SK-N-SH treated with all-trans-retinoic acid at 6 μM for 48 hours (cell line): ENCODE measurements around the gene ENTPD2.

ENCODE experiments used
- ATAC-seq: fragments of 200-7000 bp; cut with Tn5 transposase; 3 replicates; pipeline ENCODE4 v1.9.1; 2020; ENCODE audit warnings: mild to moderate bottlenecking, moderate library complexity
- ARNTL ChIP-seq: fragments of 450-650 bp; formaldehyde crosslinking; IDR thresholded peaks from 2 replicates; pipeline ENCODE4 v1.5.0; 2020; ENCODE audit warnings: low read depth, mild to moderate bottlenecking, moderate library complexity, borderline replicate concordance
- CREB5 ChIP-seq: fragments of 250-450 bp; sonication (Bioruptor Pico); IDR thresholded peaks from 2 replicates; pipeline ENCODE4 v1.5.1; 2020; ENCODE audit warnings: low read depth, mild to moderate bottlenecking, moderate library complexity
- CSRNP3 ChIP-seq: fragments of 250-450 bp; sonication (Bioruptor Pico); IDR thresholded peaks from 2 replicates; pipeline ENCODE4 v1.5.1; 2021; ENCODE audit warnings: mild to moderate bottlenecking, moderate library complexity
- ESRRG ChIP-seq: fragments of 250-450 bp; sonication (Bioruptor Pico); IDR thresholded peaks from 2 replicates; pipeline ENCODE4 v1.6.1; 2021; ENCODE audit warnings: mild to moderate bottlenecking
- GLIS3 ChIP-seq: fragments of 250-450 bp; sonication (Bioruptor Pico); IDR thresholded peaks from 2 replicates; pipeline ENCODE4 v1.5.0; 2020; ENCODE audit warnings: mild to moderate bottlenecking, moderate library complexity
- ISL1 ChIP-seq: fragments of 250-450 bp; sonication (Bioruptor Pico); IDR thresholded peaks from 2 replicates; pipeline ENCODE4 v2.1.2; 2022; ENCODE audit warnings: mild to moderate bottlenecking, moderate library complexity
- OSR1 ChIP-seq: fragments of 250-450 bp; sonication (Bioruptor Pico); IDR thresholded peaks from 2 replicates; pipeline ENCODE4 v1.8.0; 2022; ENCODE audit warnings: moderate library complexity, mild to moderate bottlenecking, inconsistent platforms
- PATZ1 ChIP-seq: fragments of 250-450 bp; sonication (Bioruptor Pico); IDR thresholded peaks from 2 replicates; pipeline ENCODE4 v1.8.0; 2020; ENCODE audit warnings: mild to moderate bottlenecking, moderate library complexity, borderline replicate concordance
- POU6F1 ChIP-seq: fragments of 250-450 bp; sonication (Bioruptor Pico); IDR thresholded peaks from 2 replicates; pipeline ENCODE4 v1.8.0; 2021; ENCODE audit warnings: low read depth, mild to moderate bottlenecking, moderate library complexity, borderline replicate concordance
- PPARA ChIP-seq: fragments of 250-450 bp; sonication (Bioruptor Pico); IDR thresholded peaks from 2 replicates; pipeline ENCODE4 v1.5.0; 2020; ENCODE audit warnings: mild to moderate bottlenecking, borderline replicate concordance
- RARB ChIP-seq: fragments of 250-450 bp; sonication (Bioruptor Pico); IDR thresholded peaks from 2 replicates; pipeline ENCODE4 v1.8.0; 2021; ENCODE audit warnings: mild to moderate bottlenecking, moderate library complexity
- SNAI2 ChIP-seq: fragments of 250-450 bp; sonication (Bioruptor Pico); IDR thresholded peaks from 2 replicates; pipeline ENCODE4 v1.5.0; 2020; ENCODE audit warnings: mild to moderate bottlenecking, moderate library complexity
- TCF4 ChIP-seq: fragments of 250-450 bp; sonication (Bioruptor Pico); IDR thresholded peaks from 2 replicates; pipeline ENCODE4 v1.8.0; 2021; ENCODE audit warnings: mild to moderate bottlenecking, moderate library complexity, borderline replicate concordance
- TOX ChIP-seq: fragments of 250-450 bp; sonication (Bioruptor Pico); IDR thresholded peaks from 2 replicates; pipeline ENCODE4 v1.8.0; 2021; ENCODE audit warnings: mild to moderate bottlenecking, moderate library complexity, borderline replicate concordance
- TSHZ2 ChIP-seq: fragments of 250-450 bp; sonication (Bioruptor Pico); IDR thresholded peaks from 2 replicates; pipeline ENCODE4 v1.5.0; 2020; ENCODE audit warnings: mild to moderate bottlenecking, moderate library complexity
- ZC3H10 ChIP-seq: fragments of 250-450 bp; sonication (Bioruptor Pico); IDR thresholded peaks from 2 replicates; pipeline ENCODE4 v1.5.1; 2021; ENCODE audit warnings: mild to moderate bottlenecking, moderate library complexity
- ZFP3 ChIP-seq: fragments of 250-450 bp; sonication (Bioruptor Pico); IDR thresholded peaks from 2 replicates; pipeline ENCODE4 v1.5.0; 2020; ENCODE audit warnings: mild to moderate bottlenecking, moderate library complexity
- ZFP30 ChIP-seq: fragments of 450-650 bp; formaldehyde crosslinking; IDR thresholded peaks from 2 replicates; pipeline ENCODE4 v1.5.0; 2022; ENCODE audit warnings: mild to moderate bottlenecking, moderate library complexity
- ZNF565 ChIP-seq: fragments of 450-650 bp; formaldehyde crosslinking; conservative IDR thresholded peaks from 2 replicates; pipeline ENCODE4 v1.5.0; 2020; ENCODE audit warnings: low read depth, mild to moderate bottlenecking, moderate library complexity
- ZNF70 ChIP-seq: fragments of 450-650 bp; formaldehyde crosslinking; IDR thresholded peaks from 2 replicates; pipeline ENCODE4 v1.5.0; 2020; ENCODE audit warnings: mild to moderate bottlenecking, moderate library complexity
- ZNF8 ChIP-seq: fragments of 450-650 bp; formaldehyde crosslinking; IDR thresholded peaks from 2 replicates; pipeline ENCODE4 v1.5.0; 2020; ENCODE audit warnings: mild to moderate bottlenecking, moderate library complexity

ENTPD2 gene

GRCh38 chr9:137013571-137013940 lies 40.3 kb downstream of the ENTPD2 start:
- TF ChIP-seq ARNTL (CRISPR knock-in tag) (no peak), ZC3H10 (CRISPR knock-in tag) (no peak), RARB (CRISPR knock-in tag) (no peak), SNAI2 (CRISPR knock-in tag) (no peak), GLIS3 (no peak), ZFP3 (CRISPR knock-in tag) (no peak), TCF4 (no peak), ESRRG (CRISPR knock-in tag) (no peak), OSR1 (no peak), TSHZ2 (CRISPR knock-in tag) (no peak), CSRNP3 (CRISPR knock-in tag) (no peak), PPARA (no peak), ZNF8 (CRISPR knock-in tag) (no peak), PATZ1 (no peak), TOX (CRISPR knock-in tag) (no peak), ZNF70 (CRISPR knock-in tag) (no peak), POU6F1 (no peak), ZNF565 (CRISPR knock-in tag) (no peak), ISL1 (CRISPR knock-in tag) (no peak)
- ATAC-seq, result no peak

GRCh38 chr9:137012694-137013570 lies 40.9 kb downstream of the ENTPD2 start:
- TF ChIP-seq GLIS3 (no peak), ARNTL (CRISPR knock-in tag) (no peak), TCF4 (no peak), SNAI2 (CRISPR knock-in tag) (no peak), RARB (CRISPR knock-in tag) (no peak), POU6F1 (no peak), ZFP3 (CRISPR knock-in tag) (no peak), OSR1 (no peak), TOX (CRISPR knock-in tag) (no peak), ZFP30 (CRISPR knock-in tag) (no peak), CREB5 (CRISPR knock-in tag) (no peak), ZNF70 (CRISPR knock-in tag) (no peak), ESRRG (CRISPR knock-in tag) (no peak), TSHZ2 (CRISPR knock-in tag) (no peak)
- no peak for ATAC-seq
